RWPE1 (cell line): ENCODE results near the gene MICAL3.

Source experiments
- CTCF ChIA-PET: fragments of 350-600 bp; sonication (Branson Sonifier 250); formaldehyde crosslinking; extraction: SDS; loops from one replicate; lab custom pipeline; 2021; lab: Yijun Ruan, JAX
- POLR2A ChIA-PET: fragments of 400-600 bp; formaldehyde crosslinking; extraction: SDS; loops from one replicate; lab custom pipeline; 2020; ENCODE audit warnings: antibody characterized with exemption; ENCODE audit not compliant: low non-redundant PET; lab: Yijun Ruan, JAX
- DNase-seq: peaks from one replicate; pipeline ENCODE4 v3.0.0; 2012; ENCODE audit warnings: low spot score
- H3K27ac ChIP-seq: fragments of 450-650 bp; 2 replicates; pipeline ENCODE4 v1.5.1; 2017
- CTCF ChIP-seq: fragments of 450-650 bp; conservative IDR thresholded peaks from 2 replicates; pipeline ENCODE4 v1.5.1; 2017; ENCODE audit warnings: low read depth, mild to moderate bottlenecking

The MICAL3 gene

GRCh38 chr22:17789379-17790200 lies 234.8 kb downstream of the MICAL3 start:
- POLR2A ChIA-PET = no interaction called here

GRCh38 chr22:17788528-17789378 lies 235.6 kb downstream of the MICAL3 start:
- POLR2A ChIA-PET = no interaction called here

More at GRCh38 chr22:17789379-17790200, 234.8 kb downstream of the MICAL3 start:
- CTCF ChIA-PET = no interaction called here
- H3K27ac ChIP-seq = 0 out of 2 replicates have a peak overlapping the region, but pooled peaks have one; percentile 16
- no peak for DNase-seq
- TF ChIP-seq CTCF = no peak

GRCh38 chr22:17787716-17788330 lies 236.5 kb downstream of the MICAL3 start:
- peak overlapping the region; percentile 16 for H3K27ac ChIP-seq
- DNase-seq = no peak
- TF ChIP-seq CTCF = no peak
- CTCF ChIA-PET = no interaction called here
- POLR2A ChIA-PET = no interaction called here

More at GRCh38 chr22:17788528-17789378, 235.6 kb downstream of the MICAL3 start:
- no peak for DNase-seq
- TF ChIP-seq CTCF = no peak
- CTCF ChIA-PET = no interaction called here
- H3K27ac ChIP-seq = peak overlapping the region; percentile 16

- POLR2A ChIA-PET = no interaction called here
- TF ChIP-seq CTCF = no peak
- CTCF ChIA-PET = interaction anchor here (0.7 kb wide), 1 partner anchor 1975 kb away, joined by 3 read pairs; no protein-coding TSS in a partner anchor
- H3K27ac ChIP-seq = peak overlapping the region; percentile 77
- DNase-seq = no peak
Measured at GRCh38 chr22:17787241-17787640, 237.1 kb downstream of the MICAL3 start.

- CTCF ChIA-PET = interaction anchor here (0.7 to 1.5 kb wide), 2 partner anchors 228 to 1975 kb away, joined by 3 read pairs; no protein-coding TSS in a partner anchor
- no peak for TF ChIP-seq CTCF
- DNase-seq = no peak
- POLR2A ChIA-PET = no interaction called here
- peak overlapping the region; percentile 77 for H3K27ac ChIP-seq
Measured at GRCh38 chr22:17786435-17787161, 237.8 kb downstream of the MICAL3 start.
